Measurements from ENCODE around the gene LMBRD1.
A peak's percentile ranks its signal among the peaks of the same experiment; 100 is the strongest.
"Not testable (repeated sequence)": the region's sequence is repeated elsewhere in the genome, so short reads cannot be mapped to it uniquely, and the experiment has no call there.

The LMBRD1 gene

GRCh38 chr6:69816569-69816968 lies 19.8 kb upstream of the LMBRD1 start:
- H3K4me3 Mint-ChIP-seq, result peak overlapping the region; percentile 23

GRCh38 chr6:69816026-69816425 lies 19.2 kb upstream of the LMBRD1 start:
- Mint-ChIP-seq H3K9me3 (no peaks in the 10 kb centered on the region), H3K27me3 (ENCODE audit: low read depth) (no peaks in the 10 kb centered on the region), H3K4me3 (peak overlapping the region; percentile 80), H3K4me1 (ENCODE audit: low read depth) (peaks cover 44% of the 10 kb centered on the region), H3K27ac (peak overlapping the region; percentile 90), H3K36me3 (ENCODE audit: low read depth) (peaks cover 14% of the 10 kb centered on the region)

More at GRCh38 chr6:69816569-69816968, 19.8 kb upstream of the LMBRD1 start:
- peaks cover 41% of the 10 kb centered on the region for H3K4me1 Mint-ChIP-seq (ENCODE audit: low read depth)
- peaks cover 11% of the 10 kb centered on the region for H3K36me3 Mint-ChIP-seq (ENCODE audit: low read depth)
- H3K27me3 Mint-ChIP-seq (ENCODE audit: low read depth), result no peaks in the 10 kb centered on the region
- H3K9me3 Mint-ChIP-seq, result no peaks in the 10 kb centered on the region
- peak overlapping the region; percentile 84 for H3K27ac Mint-ChIP-seq

GRCh38 chr6:69813508-69813907 lies 16.7 kb upstream of the LMBRD1 start:
- peaks cover 1% of the 10 kb centered on the region for H3K27me3 Mint-ChIP-seq (ENCODE audit: low read depth)
- H3K4me3 Mint-ChIP-seq, result peak overlapping the region; percentile 39
- peaks cover 49% of the 10 kb centered on the region for H3K4me1 Mint-ChIP-seq (ENCODE audit: low read depth)
- H3K27ac Mint-ChIP-seq, result peak overlapping the region; percentile 74
- H3K9me3 Mint-ChIP-seq, result no peaks in the 10 kb centered on the region
- H3K36me3 Mint-ChIP-seq (ENCODE audit: low read depth), result peaks cover 16% of the 10 kb centered on the region

- peaks cover 16% of the 10 kb centered on the region for H3K36me3 Mint-ChIP-seq (ENCODE audit: low read depth)
- H3K9me3 Mint-ChIP-seq, result no peaks in the 10 kb centered on the region
- peaks cover 6% of the 10 kb centered on the region for H3K27me3 Mint-ChIP-seq (ENCODE audit: low read depth)
- peak overlapping the region; percentile 74 for H3K27ac Mint-ChIP-seq
- H3K4me1 Mint-ChIP-seq (ENCODE audit: low read depth), result peaks cover 49% of the 10 kb centered on the region
- H3K4me3 Mint-ChIP-seq, result peak overlapping the region; percentile 39
Measured at GRCh38 chr6:69812746-69813427, 16.1 kb upstream of the LMBRD1 start.

GRCh38 chr6:69802995-69803394 lies 6.2 kb upstream of the LMBRD1 start:
- Mint-ChIP-seq H3K9me3 (peaks cover 4% of the 10 kb centered on the region), H3K27ac (no peak overlapping the region), H3K36me3 (ENCODE audit: low read depth) (no peaks in the 10 kb centered on the region), H3K4me3 (no peak overlapping the region), H3K27me3 (ENCODE audit: low read depth) (peaks cover 11% of the 10 kb centered on the region), H3K4me1 (ENCODE audit: low read depth) (no peaks in the 10 kb centered on the region)

- H3K9me3 Mint-ChIP-seq, result peaks cover 4% of the 10 kb centered on the region
- H3K36me3 Mint-ChIP-seq (ENCODE audit: low read depth), result peaks cover 2% of the 10 kb centered on the region
- H3K27ac Mint-ChIP-seq, result no peak overlapping the region
- peaks cover 10% of the 10 kb centered on the region for H3K4me1 Mint-ChIP-seq (ENCODE audit: low read depth)
- H3K27me3 Mint-ChIP-seq (ENCODE audit: low read depth), result peaks cover 11% of the 10 kb centered on the region
- H3K4me3 Mint-ChIP-seq, result no peak overlapping the region
Measured at GRCh38 chr6:69801711-69802110, 4.9 kb upstream of the LMBRD1 start.

- H3K36me3 Mint-ChIP-seq (ENCODE audit: low read depth), result peaks cover 2% of the 10 kb centered on the region
- no peak overlapping the region for H3K27ac Mint-ChIP-seq
- peaks cover 4% of the 10 kb centered on the region for H3K9me3 Mint-ChIP-seq
- peaks cover 11% of the 10 kb centered on the region for H3K27me3 Mint-ChIP-seq (ENCODE audit: low read depth)
- peaks cover 10% of the 10 kb centered on the region for H3K4me1 Mint-ChIP-seq (ENCODE audit: low read depth)
- no peak overlapping the region for H3K4me3 Mint-ChIP-seq
Measured at GRCh38 chr6:69801225-69801624, 4.4 kb upstream of the LMBRD1 start.

- not testable (repeated sequence) for H3K9me3 Mint-ChIP-seq; H3K36me3 Mint-ChIP-seq (ENCODE audit: low read depth); H3K27ac Mint-ChIP-seq; H3K4me3 Mint-ChIP-seq
- Mint-ChIP-seq H3K4me1 (ENCODE audit: low read depth) (peaks cover 24% of the 10 kb centered on the region), H3K27me3 (ENCODE audit: low read depth) (peaks cover 10% of the 10 kb centered on the region)
Measured at GRCh38 chr6:69798796-69799195, 2.0 kb upstream of the LMBRD1 start.

- H3K36me3 Mint-ChIP-seq (ENCODE audit: low read depth), result peaks cover 9% of the 10 kb centered on the region
- H3K27ac Mint-ChIP-seq, result peak overlapping the region; percentile 97
- H3K4me3 Mint-ChIP-seq, result peak overlapping the region; percentile 96
- peaks cover 35% of the 10 kb centered on the region for H3K4me1 Mint-ChIP-seq (ENCODE audit: low read depth)
- H3K27me3 Mint-ChIP-seq (ENCODE audit: low read depth), result no peaks in the 10 kb centered on the region
- peaks cover 4% of the 10 kb centered on the region for H3K9me3 Mint-ChIP-seq
Measured at GRCh38 chr6:69796073-69796641, 653 bp downstream of the LMBRD1 start.

GRCh38 chr6:69795469-69796072 lies 1.2 kb downstream of the LMBRD1 start:
- peaks cover 35% of the 10 kb centered on the region for H3K4me1 Mint-ChIP-seq (ENCODE audit: low read depth)
- H3K27me3 Mint-ChIP-seq (ENCODE audit: low read depth), result no peaks in the 10 kb centered on the region
- peaks cover 9% of the 10 kb centered on the region for H3K36me3 Mint-ChIP-seq (ENCODE audit: low read depth)
- H3K27ac Mint-ChIP-seq, result peak overlapping the region; percentile 97
- peak overlapping the region; percentile 96 for H3K4me3 Mint-ChIP-seq
- peaks cover 4% of the 10 kb centered on the region for H3K9me3 Mint-ChIP-seq

- no peak overlapping the region for H3K27ac Mint-ChIP-seq
- peaks cover 29% of the 10 kb centered on the region for H3K4me1 Mint-ChIP-seq (ENCODE audit: low read depth)
- no peak overlapping the region for H3K4me3 Mint-ChIP-seq
- H3K27me3 Mint-ChIP-seq (ENCODE audit: low read depth), result no peaks in the 10 kb centered on the region
- peaks cover 21% of the 10 kb centered on the region for H3K36me3 Mint-ChIP-seq (ENCODE audit: low read depth)
- H3K9me3 Mint-ChIP-seq, result no peaks in the 10 kb centered on the region
Measured at GRCh38 chr6:69792292-69792691, 4.5 kb downstream of the LMBRD1 start.

GRCh38 chr6:69791065-69791471 lies 5.7 kb downstream of the LMBRD1 start:
- H3K4me1 Mint-ChIP-seq (ENCODE audit: low read depth), result peaks cover 24% of the 10 kb centered on the region
- H3K9me3 Mint-ChIP-seq, result no peaks in the 10 kb centered on the region
- H3K27me3 Mint-ChIP-seq (ENCODE audit: low read depth), result no peaks in the 10 kb centered on the region
- H3K36me3 Mint-ChIP-seq (ENCODE audit: low read depth), result peaks cover 20% of the 10 kb centered on the region
- no peak overlapping the region for H3K4me3 Mint-ChIP-seq
- H3K27ac Mint-ChIP-seq, result no peak overlapping the region

- H3K4me3 Mint-ChIP-seq, result no peak overlapping the region
- H3K4me1 Mint-ChIP-seq (ENCODE audit: low read depth), result peaks cover 19% of the 10 kb centered on the region
Measured at GRCh38 chr6:69790629-69791028, 6.2 kb downstream of the LMBRD1 start.

GRCh38 chr6:69789578-69789977 lies 7.2 kb downstream of the LMBRD1 start:
- Mint-ChIP-seq H3K4me1 (ENCODE audit: low read depth) (peaks cover 21% of the 10 kb centered on the region), H3K27me3 (ENCODE audit: low read depth) (no peaks in the 10 kb centered on the region), H3K4me3 (no peak overlapping the region), H3K9me3 (no peaks in the 10 kb centered on the region), H3K27ac (no peak overlapping the region), H3K36me3 (ENCODE audit: low read depth) (peaks cover 17% of the 10 kb centered on the region)

More at GRCh38 chr6:69790629-69791028, 6.2 kb downstream of the LMBRD1 start:
- no peak overlapping the region for H3K27ac Mint-ChIP-seq
- no peaks in the 10 kb centered on the region for H3K27me3 Mint-ChIP-seq (ENCODE audit: low read depth)
- H3K9me3 Mint-ChIP-seq, result no peaks in the 10 kb centered on the region
- H3K36me3 Mint-ChIP-seq (ENCODE audit: low read depth), result peaks cover 20% of the 10 kb centered on the region

- H3K27ac Mint-ChIP-seq; H3K27me3 Mint-ChIP-seq (ENCODE audit: low read depth); H3K9me3 Mint-ChIP-seq; H3K4me3 Mint-ChIP-seq: not testable (repeated sequence)
- H3K4me1 Mint-ChIP-seq (ENCODE audit: low read depth), result peaks cover 19% of the 10 kb centered on the region
- peaks cover 19% of the 10 kb centered on the region for H3K36me3 Mint-ChIP-seq (ENCODE audit: low read depth)
Measured at GRCh38 chr6:69787436-69787835, 9.4 kb downstream of the LMBRD1 start.
